ENCODE measurements around the gene ZNRF1.

The ZNRF1 gene

GRCh38 chr16:74998481-74999218 is at the start of gene ZNRF1:
Gene ZNRF1 (plus strand): TSS chr16:74999024. CDS start chr16:74999672, 648 bp downstream.
- TF ChIP-seq, protein P1, sequence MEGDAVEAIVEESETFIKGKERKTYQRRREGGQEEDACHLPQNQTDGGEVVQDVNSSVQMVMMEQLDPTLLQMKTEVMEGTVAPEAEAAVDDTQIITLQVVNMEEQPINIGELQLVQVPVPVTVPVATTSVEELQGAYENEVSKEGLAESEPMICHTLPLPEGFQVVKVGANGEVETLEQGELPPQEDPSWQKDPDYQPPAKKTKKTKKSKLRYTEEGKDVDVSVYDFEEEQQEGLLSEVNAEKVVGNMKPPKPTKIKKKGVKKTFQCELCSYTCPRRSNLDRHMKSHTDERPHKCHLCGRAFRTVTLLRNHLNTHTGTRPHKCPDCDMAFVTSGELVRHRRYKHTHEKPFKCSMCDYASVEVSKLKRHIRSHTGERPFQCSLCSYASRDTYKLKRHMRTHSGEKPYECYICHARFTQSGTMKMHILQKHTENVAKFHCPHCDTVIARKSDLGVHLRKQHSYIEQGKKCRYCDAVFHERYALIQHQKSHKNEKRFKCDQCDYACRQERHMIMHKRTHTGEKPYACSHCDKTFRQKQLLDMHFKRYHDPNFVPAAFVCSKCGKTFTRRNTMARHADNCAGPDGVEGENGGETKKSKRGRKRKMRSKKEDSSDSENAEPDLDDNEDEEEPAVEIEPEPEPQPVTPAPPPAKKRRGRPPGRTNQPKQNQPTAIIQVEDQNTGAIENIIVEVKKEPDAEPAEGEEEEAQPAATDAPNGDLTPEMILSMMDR (IDR thresholded peaks at IDR 0.05): peak; percentile 68

DNA sequence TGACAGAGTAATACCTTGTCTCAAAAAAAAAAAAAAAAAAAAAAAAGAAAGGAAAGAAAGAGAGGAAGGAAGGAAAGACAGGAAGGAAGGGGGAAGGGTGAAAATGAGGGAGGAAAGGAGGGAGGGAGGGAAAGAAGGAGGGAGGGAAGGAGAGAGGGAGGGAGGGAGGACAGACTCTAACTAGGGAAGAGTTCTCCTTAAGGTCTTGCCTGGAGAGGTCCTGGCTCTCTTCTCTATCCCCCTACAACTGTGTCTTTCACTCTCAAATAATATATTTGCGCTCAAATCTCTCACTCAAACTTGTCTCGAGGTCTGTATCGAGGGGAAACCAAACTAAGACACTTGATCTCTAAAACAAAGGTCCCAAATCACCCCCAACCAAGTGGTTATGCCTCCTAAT is 49.5 kb upstream of the ZNRF1 start:
- TF ChIP-seq, protein P1 (IDR thresholded peaks at IDR 0.05): no peak

DNA sequence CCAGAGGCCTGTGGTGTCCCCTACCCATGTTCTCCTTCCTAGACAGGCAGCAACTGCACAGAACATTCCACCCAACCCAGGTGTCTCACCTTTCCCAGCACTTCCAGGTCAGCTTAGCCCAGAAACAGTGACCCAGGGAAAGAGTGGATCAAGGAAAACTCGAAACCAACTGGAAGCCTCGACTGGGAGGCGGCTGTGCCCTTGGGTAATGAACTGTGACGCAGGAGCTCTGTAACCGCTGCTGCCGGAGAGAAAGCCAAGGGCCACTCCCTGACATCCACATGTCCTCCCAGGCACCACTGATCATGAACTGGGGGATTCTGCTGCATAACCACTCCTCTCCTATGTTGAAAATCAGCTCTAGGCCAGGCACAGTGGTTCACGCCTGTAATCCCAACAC is 48.3 kb upstream of the ZNRF1 start:
- TF ChIP-seq, protein P1 (IDR thresholded peaks at IDR 0.05): no peak

GRCh38 chr16:74951206-74951605 is 47.6 kb upstream of the ZNRF1 start:
- TF ChIP-seq, protein P1 (IDR thresholded peaks at IDR 0.05): no peak

- TF ChIP-seq, protein P1 (IDR thresholded peaks at IDR 0.05): no peak
These were observed 47.1 kb upstream of the ZNRF1 start for GRCh38 chr16:74951681-74952080.

- TF ChIP-seq, protein P1 (IDR thresholded peaks at IDR 0.05): no peak
These were observed 44.1 kb upstream of the ZNRF1 start for GRCh38 chr16:74954763-74955162.

- TF ChIP-seq, protein P1 (IDR thresholded peaks at IDR 0.05): no peak
These were observed 25.5 kb upstream of the ZNRF1 start for GRCh38 chr16:74973304-74973703.

Data from LNCAP (cell line).